Ascending aorta (tissue), 2 donors: ENCODE results near the gene SHROOM2. TPM values are rescaled to one million over a fixed set of nuclear protein-coding genes. Genes with fewer than 3 reads are reported as not detected.

Experiments
- DNase-seq, 2 donors: peaks; one replicate each; pipeline ENCODE4 v3.0.0-alpha.2; 2019; ENCODE audit warnings: low spot score in 2 of 2
- H3K27ac ChIP-seq, 2 donors: fragments of 200-600 bp; sonication (generic); one replicate each; pipeline ENCODE4 v1.5.1; 2016 to 2017; ENCODE audit warnings: mild to moderate bottlenecking in 1 of 2
- H3K27me3 ChIP-seq: fragments of 200-600 bp; sonication (generic); one replicate; pipeline ENCODE4 v1.5.1; 2017
- H3K36me3 ChIP-seq, 2 donors: fragments of 200-600 bp; sonication (generic); one replicate each; pipeline ENCODE4 v1.5.1; 2016
- H3K4me1 ChIP-seq, 2 donors: fragments of 200-600 bp; sonication (generic); one replicate each; pipeline ENCODE4 v1.5.1; 2016 to 2017; ENCODE audit warnings: mild to moderate bottlenecking in 1 of 2
- H3K4me3 ChIP-seq, 2 donors: fragments of 200-600 bp; sonication (generic); one replicate each; pipeline ENCODE4 v1.5.1; 2016 to 2017; ENCODE audit warnings: mild to moderate bottlenecking in 1 of 2
- H3K9me3 ChIP-seq, 2 donors: fragments of 200-600 bp; sonication (generic); one replicate each; pipeline ENCODE4 v1.5.1; 2016
- intact Hi-C: fragments of 100-400 bp; cut with DNase I; formaldehyde crosslinking; loops from one replicate; pipeline ENCODE4 v1.15.1; 2023
- total RNA-seq: library from RNA; depleted of rRNA; stranded (reverse); fragments of >200 nt; gene quantifications from one replicate; pipeline ENCODE4 v1.1.0, GENCODE V29; 2016
- TF ChIP-seq, protein P1 (sequence below), 3 experiments: fragments of 200-600 bp in 2 of 3; fragments of 450-650 bp in 1 of 3; sonication (generic) in 2 of 3; IDR thresholded peaks; one replicate each; pipeline ENCODE4 v1.5.1; 2016 to 2019; ENCODE audit warnings: antibody characterized with exemption in 3 of 3, mild to moderate bottlenecking in 1 of 3, moderate library complexity in 1 of 3

Gene SHROOM2
- total RNA-seq, 1 donor from 2014 or later: 7.5 TPM

DNA sequence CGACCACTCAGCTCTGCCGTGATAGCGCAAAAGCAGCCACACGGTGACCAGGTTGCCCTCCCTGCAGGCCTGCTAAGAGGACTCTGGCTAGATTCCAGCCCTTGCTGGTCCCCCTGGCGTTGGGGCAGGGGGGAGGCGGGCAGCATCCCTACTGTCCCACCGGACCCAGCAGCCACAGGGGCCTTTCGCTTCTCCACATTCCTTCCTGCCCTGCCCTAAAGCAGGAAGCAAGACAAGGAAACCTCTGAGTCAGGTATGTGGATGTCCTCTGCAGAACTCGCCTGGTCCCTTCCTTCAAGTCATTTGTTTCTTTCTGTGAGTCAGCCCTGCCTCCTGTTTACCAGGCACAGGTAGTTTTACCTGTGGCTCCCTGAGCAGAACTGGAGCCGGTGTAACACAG lies 120.7 kb downstream of the SHROOM2 start:
- Histone ChIP-seq H3K9me3 (no peaks in the 10 kb centered on the region), H3K4me1 (no peaks in the 10 kb centered on the region), H3K27ac (no peak overlapping the region), H3K36me3 (no peaks in the 10 kb centered on the region), H3K4me3 (no peak overlapping the region), H3K27me3 (no peaks in the 10 kb centered on the region)
- TF ChIP-seq, protein P1, sequence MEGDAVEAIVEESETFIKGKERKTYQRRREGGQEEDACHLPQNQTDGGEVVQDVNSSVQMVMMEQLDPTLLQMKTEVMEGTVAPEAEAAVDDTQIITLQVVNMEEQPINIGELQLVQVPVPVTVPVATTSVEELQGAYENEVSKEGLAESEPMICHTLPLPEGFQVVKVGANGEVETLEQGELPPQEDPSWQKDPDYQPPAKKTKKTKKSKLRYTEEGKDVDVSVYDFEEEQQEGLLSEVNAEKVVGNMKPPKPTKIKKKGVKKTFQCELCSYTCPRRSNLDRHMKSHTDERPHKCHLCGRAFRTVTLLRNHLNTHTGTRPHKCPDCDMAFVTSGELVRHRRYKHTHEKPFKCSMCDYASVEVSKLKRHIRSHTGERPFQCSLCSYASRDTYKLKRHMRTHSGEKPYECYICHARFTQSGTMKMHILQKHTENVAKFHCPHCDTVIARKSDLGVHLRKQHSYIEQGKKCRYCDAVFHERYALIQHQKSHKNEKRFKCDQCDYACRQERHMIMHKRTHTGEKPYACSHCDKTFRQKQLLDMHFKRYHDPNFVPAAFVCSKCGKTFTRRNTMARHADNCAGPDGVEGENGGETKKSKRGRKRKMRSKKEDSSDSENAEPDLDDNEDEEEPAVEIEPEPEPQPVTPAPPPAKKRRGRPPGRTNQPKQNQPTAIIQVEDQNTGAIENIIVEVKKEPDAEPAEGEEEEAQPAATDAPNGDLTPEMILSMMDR (IDR thresholded peaks at IDR 0.05): no peak
- intact Hi-C loops: no loop called here
- no peak for DNase-seq

DNA sequence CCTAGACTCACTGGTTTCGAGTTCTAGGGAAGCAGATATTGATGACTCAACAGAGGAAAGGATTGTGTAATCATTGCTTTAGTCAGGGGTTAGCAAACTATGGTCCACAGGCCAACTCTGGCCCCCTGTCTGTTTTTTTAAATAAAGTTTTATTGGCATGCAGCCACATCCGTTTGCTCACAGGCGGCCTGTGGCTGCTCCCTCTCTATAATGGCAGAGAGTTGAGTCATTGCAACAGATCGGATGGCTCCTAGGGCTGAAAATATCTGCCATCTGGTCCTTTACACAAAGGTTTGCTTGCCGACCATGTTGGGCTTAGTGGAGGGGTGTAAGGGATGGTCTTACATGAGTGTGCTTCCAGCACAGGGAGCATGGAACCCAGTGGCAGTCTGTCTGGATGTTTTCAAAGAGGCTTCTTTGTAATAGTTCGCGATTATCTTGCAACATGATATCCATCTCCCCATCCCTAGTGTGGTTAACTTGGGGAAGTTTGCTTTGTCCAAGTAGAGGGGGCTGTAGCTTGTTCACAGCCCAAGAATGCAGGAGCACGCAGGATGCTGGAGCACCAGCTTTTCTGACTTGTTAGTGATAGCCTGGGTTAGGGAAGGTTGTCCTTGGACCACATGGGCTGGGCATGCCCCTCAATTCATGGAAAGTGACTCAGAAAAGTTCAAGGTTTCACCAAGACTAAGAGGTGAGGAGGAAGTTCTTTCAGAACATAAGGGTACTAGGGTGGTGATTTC lies 121.6 kb downstream of the SHROOM2 start:
- H3K36me3 ChIP-seq: no peaks in the 10 kb centered on the region
- intact Hi-C loops: no loop called here
- no peak for DNase-seq
- H3K4me1 ChIP-seq: no peaks in the 10 kb centered on the region
- H3K27me3 ChIP-seq: no peaks in the 10 kb centered on the region
- no peaks in the 10 kb centered on the region for H3K9me3 ChIP-seq
- H3K4me3 ChIP-seq: no peak overlapping the region
- no peak overlapping the region for H3K27ac ChIP-seq
- TF ChIP-seq, protein P1 (IDR thresholded peaks at IDR 0.05): no peak

- Histone ChIP-seq H3K4me1 (no peaks in the 10 kb centered on the region), H3K36me3 (no peaks in the 10 kb centered on the region), H3K4me3 (no peak overlapping the region), H3K27me3 (no peaks in the 10 kb centered on the region), H3K9me3 (no peaks in the 10 kb centered on the region), H3K27ac (no peak overlapping the region)
- TF ChIP-seq, protein P1 (IDR thresholded peaks at IDR 0.05): no peak
- DNase-seq: no peak
- intact Hi-C loops: no loop called here
Observed at GRCh38 chrX:9909254-9909653, 123.0 kb downstream of the SHROOM2 start.

- no peaks in the 10 kb centered on the region for H3K27me3 ChIP-seq
- intact Hi-C loops: no loop called here
- H3K27ac ChIP-seq: no peak overlapping the region
- H3K4me1 ChIP-seq: no peaks in the 10 kb centered on the region
- no peaks in the 10 kb centered on the region for H3K36me3 ChIP-seq
- no peak for DNase-seq
- H3K9me3 ChIP-seq: no peaks in the 10 kb centered on the region
- no peak overlapping the region for H3K4me3 ChIP-seq
- TF ChIP-seq, protein P1 (IDR thresholded peaks at IDR 0.05): no peak
Observed at GRCh38 chrX:9911487-9911886, 125.3 kb downstream of the SHROOM2 start.

- TF ChIP-seq, protein P1 (IDR thresholded peaks at IDR 0.05): no peak
- Histone ChIP-seq H3K27me3 (no peaks in the 10 kb centered on the region), H3K4me3 (no peak overlapping the region), H3K36me3 (no peaks in the 10 kb centered on the region), H3K9me3 (no peaks in the 10 kb centered on the region), H3K4me1 (no peaks in the 10 kb centered on the region), H3K27ac (no peak overlapping the region)
- DNase-seq: no peak
- intact Hi-C loops: no loop called here
Observed at GRCh38 chrX:9912351-9913145, 126.3 kb downstream of the SHROOM2 start.
